NCI-H146 treated with DMSO at 0.1 percent for 48 hours (cell line): ENCODE measurements around the gene LDAF1.
"Not testable (repeated sequence)": the region's sequence is repeated elsewhere in the genome, so short reads cannot be mapped to it uniquely, and the experiment has no call there.

ENCODE experiments used
- DNase-seq: peaks from one replicate; lab custom pipeline; 2025; ENCODE audit not compliant: unreplicated experiment; lab: John Stamatoyannopoulos, UW

LDAF1 gene

GRCh38 chr16:21161211-21161610, 2.7 kb downstream of the LDAF1 start:
- DNase-seq, result no peak

- DNase-seq, result no peak
Measured at GRCh38 chr16:21162661-21163151, 4.2 kb downstream of the LDAF1 start.

GRCh38 chr16:21163576-21163975, 5.1 kb downstream of the LDAF1 start:
- no peak for DNase-seq

- no peak for DNase-seq
Measured at GRCh38 chr16:21164521-21165168, 6.2 kb downstream of the LDAF1 start.

- no peak for DNase-seq
Measured at GRCh38 chr16:21166561-21166961, 8.1 kb downstream of the LDAF1 start.

- no peak for DNase-seq
Measured at GRCh38 chr16:21167360-21167759, 8.9 kb downstream of the LDAF1 start.

- DNase-seq, result no peak
Measured at GRCh38 chr16:21167929-21168602, 9.6 kb downstream of the LDAF1 start.

GRCh38 chr16:21169249-21169981, 10.9 kb downstream of the LDAF1 start:
- DNase-seq, result no peak

GRCh38 chr16:21170116-21170515, 11.6 kb downstream of the LDAF1 start:
- DNase-seq, result not testable (repeated sequence)

GRCh38 chr16:21172650-21173049, 14.2 kb downstream of the LDAF1 start:
- DNase-seq, result no peak

GRCh38 chr16:21175397-21175796, 16.9 kb downstream of the LDAF1 start:
- DNase-seq, result no peak

- DNase-seq, result no peak
Measured at GRCh38 chr16:21179126-21179982, 20.9 kb downstream of the LDAF1 start.

GRCh38 chr16:21179983-21180365, 21.5 kb downstream of the LDAF1 start:
- no peak for DNase-seq

GRCh38 chr16:21183995-21184394, 25.5 kb downstream of the LDAF1 start:
- DNase-seq, result no peak

GRCh38 chr16:21184834-21185233, 26.4 kb downstream of the LDAF1 start:
- DNase-seq, result no peak

- no peak for DNase-seq
Measured at GRCh38 chr16:21185659-21186325, 27.3 kb downstream of the LDAF1 start.

GRCh38 chr16:21186326-21186691, 27.8 kb downstream of the LDAF1 start:
- no peak for DNase-seq

GRCh38 chr16:21189311-21189710, 30.8 kb downstream of the LDAF1 start:
- DNase-seq, result no peak

GRCh38 chr16:21190013-21190412, 31.5 kb downstream of the LDAF1 start:
- no peak for DNase-seq

GRCh38 chr16:21190599-21190998, 32.1 kb downstream of the LDAF1 start:
- no peak for DNase-seq

- DNase-seq, result no peak
Measured at GRCh38 chr16:21192991-21193390, 34.5 kb downstream of the LDAF1 start.
